ENCODE results near the gene ZNF70. TPM values are rescaled to one million over a fixed set of nuclear protein-coding genes. Genes with fewer than 3 reads are reported as not detected.
A peak's percentile ranks its signal among the peaks of the same experiment; 100 is the strongest.

ZNF70 gene
- total and polyA plus RNA-seq, 10 of the 15 experiments (the other 5 are each of a cell fraction or from before 2014, with no cell fraction given), result 0.15 to 2.3 (median 0.85) TPM

GRCh38 chr22:23751441-23751996 is 607 bp upstream of the ZNF70 start (continued):
- TF ChIP-seq ZBTB40 (IDR thresholded peaks at IDR 0.05; ENCODE audit: borderline replicate concordance), result no peak
- TF ChIP-seq, protein P1, sequence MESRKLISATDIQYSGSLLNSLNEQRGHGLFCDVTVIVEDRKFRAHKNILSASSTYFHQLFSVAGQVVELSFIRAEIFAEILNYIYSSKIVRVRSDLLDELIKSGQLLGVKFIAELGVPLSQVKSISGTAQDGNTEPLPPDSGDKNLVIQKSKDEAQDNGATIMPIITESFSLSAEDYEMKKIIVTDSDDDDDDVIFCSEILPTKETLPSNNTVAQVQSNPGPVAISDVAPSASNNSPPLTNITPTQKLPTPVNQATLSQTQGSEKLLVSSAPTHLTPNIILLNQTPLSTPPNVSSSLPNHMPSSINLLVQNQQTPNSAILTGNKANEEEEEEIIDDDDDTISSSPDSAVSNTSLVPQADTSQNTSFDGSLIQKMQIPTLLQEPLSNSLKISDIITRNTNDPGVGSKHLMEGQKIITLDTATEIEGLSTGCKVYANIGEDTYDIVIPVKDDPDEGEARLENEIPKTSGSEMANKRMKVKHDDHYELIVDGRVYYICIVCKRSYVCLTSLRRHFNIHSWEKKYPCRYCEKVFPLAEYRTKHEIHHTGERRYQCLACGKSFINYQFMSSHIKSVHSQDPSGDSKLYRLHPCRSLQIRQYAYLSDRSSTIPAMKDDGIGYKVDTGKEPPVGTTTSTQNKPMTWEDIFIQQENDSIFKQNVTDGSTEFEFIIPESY (IDR thresholded peaks at IDR 0.05), result no peak
- TF ChIP-seq ZNF274 (IDR thresholded peaks at IDR 0.05; ENCODE audit: insufficient read depth, insufficient read length), result no peak
- TF ChIP-seq RCOR1 (conservative IDR thresholded peaks at IDR 0.05; ENCODE audit: low read depth, low read length), result no peak
- TF ChIP-seq SREBF2 (IDR thresholded peaks at IDR 0.05; ENCODE audit: low read length), result peak; percentile 61; the same call in 1 of the 2 replicates
- TF ChIP-seq MTA2 (IDR thresholded peaks at IDR 0.05; ENCODE audit: low read depth), result no peak; the same call in 1 of the 2 replicates
- TF ChIP-seq NBN (IDR thresholded peaks at IDR 0.05), result peak; percentile 48
- TF ChIP-seq YY1 (IDR thresholded peaks at IDR 0.05; ENCODE audit: low read depth, low read length), result peak; percentile 73; the same call in 1 of the 2 replicates
- no peak for TF ChIP-seq SMARCA5 (IDR thresholded peaks at IDR 0.05)
- no peak for TF ChIP-seq SMC3 (IDR thresholded peaks at IDR 0.05; ENCODE audit: borderline replicate concordance, low read length)
- TF ChIP-seq NR2F1 (conservative IDR thresholded peaks at IDR 0.05), result no peak
- no peak for TF ChIP-seq ZNF622 (IDR thresholded peaks at IDR 0.05)
- no peak for TF ChIP-seq POU2F2 (IDR thresholded peaks at IDR 0.05; ENCODE audit: borderline replicate concordance, low read depth, low read length)
- TF ChIP-seq LARP7 (IDR thresholded peaks at IDR 0.05), result 0 out of 2 replicates have a peak, but pooled peaks have one; percentile 7
- TF ChIP-seq HSF1 (IDR thresholded peaks at IDR 0.05; ENCODE audit: low read depth, low read length), result no peak
- no peak for TF ChIP-seq DPF2 (IDR thresholded peaks at IDR 0.05)
- no peak for TF ChIP-seq KAT2A (conservative IDR thresholded peaks at IDR 0.05; ENCODE audit: control insufficient read depth, low read depth, low read length)
- no peak for TF ChIP-seq E2F8 (IDR thresholded peaks at IDR 0.05; ENCODE audit: low read depth, partially characterized antibody)
- no peak for TF ChIP-seq CEBPB (IDR thresholded peaks at IDR 0.05; ENCODE audit: borderline replicate concordance in 1 of 2, low read depth in 2 of 2, low read length in 2 of 2)
